Stimulated activated CD8-positive, alpha-beta memory T cell treated with anti-CD3 and anti-CD28 coated beads, Interleukin-7, amount 100 ng/mL, for 4 hours (primary cell): ENCODE measurements around the gene KRTAP9-9.
"Not testable (repeated sequence)": the region's sequence is repeated elsewhere in the genome, so short reads cannot be mapped to it uniquely, and the experiment has no call there.

Experiments
- DNase-seq, 2 donors: peaks; one replicate each; pipeline ENCODE4 v3.0.0-alpha.2; 2020; ENCODE audit warnings: low read depth in 2 of 2

The KRTAP9-9 gene

DNA sequence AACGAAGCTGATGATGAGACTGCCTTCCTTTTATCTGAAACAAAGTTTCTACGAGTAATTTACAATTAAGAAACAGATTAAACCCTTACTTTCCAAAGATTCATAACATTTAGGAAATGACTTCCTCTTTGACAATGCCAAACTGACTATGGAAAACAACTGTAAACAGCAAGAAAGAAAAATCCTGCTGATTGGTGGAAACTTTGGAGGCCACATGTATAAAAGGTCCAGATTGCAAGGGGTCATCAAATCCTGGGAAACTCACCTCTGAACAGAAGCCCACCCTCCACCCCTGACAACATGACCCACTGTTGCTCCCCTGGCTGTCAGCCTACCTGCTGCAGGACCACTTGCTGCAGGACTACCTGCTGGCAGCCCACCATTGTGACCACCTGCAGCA lies 9.9 kb downstream of the KRTAP9-9 start, which contains the start of gene KRTAP9-6:
Gene KRTAP9-6, plus strand, starts transcription at position 301 of the 400 bp plus-strand sequence. Its CDS starts 0 bp downstream, at position 301.
- DNase-seq, result no peak

DNA sequence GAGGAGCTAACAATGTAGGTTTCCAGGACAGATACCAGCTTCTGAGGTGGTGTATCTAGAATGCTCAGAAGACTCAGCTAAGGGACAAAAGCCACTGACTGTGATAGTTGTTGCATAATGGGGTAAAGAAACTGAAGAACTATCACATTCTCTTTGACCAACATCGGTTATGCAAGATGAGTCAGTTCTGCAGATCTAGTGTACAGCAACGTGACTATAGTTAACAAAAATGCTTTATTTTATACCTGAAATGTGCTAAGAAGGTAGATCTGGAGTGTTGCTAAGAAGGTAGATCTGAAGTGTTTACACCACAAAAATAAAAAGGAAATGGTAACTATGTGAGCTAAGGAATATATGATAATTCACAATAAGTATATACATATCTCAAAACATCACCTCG lies 12.5 kb downstream of the KRTAP9-9 start:
- no peak for DNase-seq

DNA sequence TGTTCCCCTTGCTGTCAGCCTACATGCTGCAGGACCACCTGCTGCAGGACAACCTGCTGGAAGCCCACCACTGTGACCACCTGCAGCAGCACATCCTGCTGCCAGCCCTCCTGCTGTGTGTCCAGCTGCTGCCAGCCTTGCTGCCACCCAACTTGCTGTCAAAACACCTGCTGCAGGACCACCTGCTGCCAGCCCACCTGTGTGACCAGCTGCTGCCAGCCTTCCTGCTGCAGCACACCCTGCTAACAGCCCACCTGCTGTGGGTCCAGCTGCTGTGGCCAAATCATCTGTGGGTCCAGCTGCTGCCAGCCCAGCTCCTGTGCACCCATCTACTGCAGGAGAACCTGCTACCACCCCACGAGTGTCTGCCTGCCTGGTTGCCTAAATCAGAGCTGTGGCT lies 16.1 kb downstream of the KRTAP9-9 start:
- DNase-seq, result not testable (repeated sequence)

DNA sequence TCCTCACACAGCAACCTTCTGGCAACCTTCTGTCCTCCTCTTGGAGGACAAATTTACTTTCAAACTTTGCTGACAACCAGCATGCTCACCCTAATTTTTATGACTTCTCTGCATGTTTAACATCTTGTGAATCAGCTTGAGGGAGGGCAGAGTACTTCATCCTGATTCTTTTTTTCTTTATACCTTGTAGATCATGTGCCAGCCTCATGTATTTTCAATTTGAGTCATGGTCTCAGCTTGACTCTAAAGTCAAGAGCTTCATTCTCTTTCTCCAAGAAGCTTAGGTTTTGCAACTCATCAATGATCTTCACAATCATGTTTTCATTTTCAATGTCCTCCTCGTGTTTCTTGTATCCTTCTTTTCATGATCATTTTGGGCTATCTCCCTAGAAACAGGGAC lies 16.7 kb downstream of the KRTAP9-9 start:
- DNase-seq, result no peak

DNA sequence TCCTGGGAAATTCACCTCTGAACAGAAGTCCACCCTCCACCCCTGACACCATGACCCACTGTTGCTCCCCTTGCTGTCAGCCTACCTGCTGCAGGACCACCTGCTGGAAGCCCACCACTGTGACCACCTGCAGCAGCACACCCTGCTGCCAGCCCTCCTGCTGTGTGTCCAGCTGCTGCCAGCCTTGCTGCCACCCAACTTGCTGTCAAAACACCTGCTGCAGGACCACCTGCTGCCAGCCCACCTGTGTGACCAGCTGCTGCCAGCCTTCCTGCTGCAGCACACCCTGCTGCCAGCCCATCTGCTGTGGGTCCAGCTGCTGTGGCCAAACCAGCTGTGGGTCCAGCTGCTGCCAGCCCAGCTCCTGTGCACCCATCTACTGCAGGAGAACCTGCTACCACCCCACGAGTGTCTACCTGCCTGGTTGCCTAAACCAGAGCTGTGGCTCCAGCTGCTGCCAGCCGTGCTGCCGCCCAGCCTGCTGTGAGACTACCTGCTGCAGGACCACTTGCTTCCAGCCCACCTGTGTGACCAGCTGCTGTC lies 20.5 kb downstream of the KRTAP9-9 start, which contains the start of gene KRTAP9-7:
Gene KRTAP9-7, plus strand, starts transcription at position 51 of the 543 bp plus-strand sequence. Its CDS starts 0 bp downstream, at position 51.
- DNase-seq, result not testable (repeated sequence)

DNA sequence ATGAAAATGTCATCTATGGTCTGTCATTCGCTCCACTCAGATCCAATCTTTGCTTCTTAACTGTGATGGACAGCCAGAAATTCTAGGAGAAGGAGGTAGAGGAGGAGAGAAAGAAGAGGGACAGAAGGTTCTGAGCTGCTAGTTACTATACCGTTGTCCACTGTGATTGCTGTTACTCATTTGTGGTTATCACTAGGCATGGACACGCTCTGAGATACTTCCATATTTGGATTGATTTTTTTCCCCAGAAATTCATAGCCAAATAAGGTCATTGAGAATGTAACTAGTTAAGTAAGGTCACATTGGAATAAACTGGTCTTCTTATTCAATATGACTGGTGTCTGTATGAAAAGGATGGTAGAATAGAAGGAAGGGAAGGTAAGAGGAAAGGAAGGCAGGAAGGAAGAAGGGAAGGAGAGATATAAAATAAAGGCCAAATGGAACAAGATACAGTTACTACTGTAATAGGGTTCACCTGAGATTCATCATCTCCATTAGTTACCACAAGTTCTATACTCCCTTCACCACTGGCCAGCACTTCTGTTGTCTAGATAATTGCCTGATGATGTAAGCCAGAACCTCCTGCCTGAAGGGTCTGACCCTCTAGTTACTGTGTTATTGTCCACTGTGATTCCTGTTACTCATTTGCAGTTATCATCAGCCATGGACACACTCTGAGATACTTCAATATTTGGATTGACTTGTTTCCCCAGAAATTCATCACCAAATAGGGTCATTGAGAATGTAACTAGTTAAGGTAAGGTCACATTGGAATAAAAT lies 23.2 kb downstream of the KRTAP9-9 start:
- DNase-seq, result no peak

DNA sequence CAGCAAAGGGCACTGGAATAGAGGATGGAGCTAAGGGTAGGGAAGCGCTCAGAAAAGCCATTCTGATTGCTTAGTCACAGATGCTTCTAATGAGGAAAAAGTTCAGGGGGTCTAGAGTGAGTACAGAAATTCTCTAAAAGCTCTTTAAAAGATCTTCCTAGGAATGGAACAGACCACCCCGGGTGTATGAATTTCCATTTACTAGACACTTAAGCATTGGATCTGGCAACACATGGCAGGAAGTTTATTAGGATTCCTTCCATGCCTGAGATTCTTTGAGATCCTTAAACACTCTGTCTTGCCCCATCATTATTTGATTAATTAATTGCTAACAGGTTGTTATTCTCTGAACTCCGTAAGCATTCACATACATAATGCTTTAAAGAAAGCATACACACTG lies 28.9 kb downstream of the KRTAP9-9 start:
- no peak for DNase-seq

DNA sequence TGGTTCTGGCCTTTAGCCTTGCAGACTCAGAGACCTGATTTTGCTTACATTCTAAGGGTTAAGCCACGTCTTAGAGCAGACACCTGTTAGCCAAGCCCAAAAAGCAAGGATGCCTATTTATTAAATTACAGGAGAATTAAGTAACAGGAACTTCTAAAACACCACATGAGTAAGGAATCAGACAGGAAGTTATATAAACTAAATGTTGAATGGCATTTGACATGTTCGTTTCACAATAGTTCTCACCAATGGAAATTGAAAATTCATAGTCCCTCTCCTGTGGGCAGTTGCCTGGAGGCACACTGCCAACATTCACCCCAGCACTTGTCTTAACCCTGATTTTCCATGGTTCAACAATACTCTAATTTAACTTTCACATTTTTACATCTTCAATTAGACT lies 29.4 kb downstream of the KRTAP9-9 start:
- DNase-seq, result no peak

DNA sequence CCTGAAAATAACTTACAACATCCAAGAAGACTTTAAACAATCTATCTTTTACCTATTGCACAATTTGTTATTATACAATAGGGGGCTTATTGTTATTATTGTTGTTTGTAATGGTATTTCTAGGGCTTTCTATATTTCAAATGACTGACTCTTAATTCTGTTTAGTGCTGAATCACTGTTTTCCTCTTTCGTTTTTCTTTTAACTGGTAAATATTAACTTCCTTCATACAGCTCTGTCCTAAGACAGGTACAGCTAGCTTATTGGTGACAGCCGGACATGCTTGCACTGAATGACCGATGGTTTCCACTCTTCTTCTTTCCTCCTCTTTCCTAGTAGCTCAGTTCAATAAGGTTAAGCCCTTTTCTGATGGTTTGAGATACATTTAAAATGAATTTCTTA lies 31.9 kb downstream of the KRTAP9-9 start:
- no peak for DNase-seq

DNA sequence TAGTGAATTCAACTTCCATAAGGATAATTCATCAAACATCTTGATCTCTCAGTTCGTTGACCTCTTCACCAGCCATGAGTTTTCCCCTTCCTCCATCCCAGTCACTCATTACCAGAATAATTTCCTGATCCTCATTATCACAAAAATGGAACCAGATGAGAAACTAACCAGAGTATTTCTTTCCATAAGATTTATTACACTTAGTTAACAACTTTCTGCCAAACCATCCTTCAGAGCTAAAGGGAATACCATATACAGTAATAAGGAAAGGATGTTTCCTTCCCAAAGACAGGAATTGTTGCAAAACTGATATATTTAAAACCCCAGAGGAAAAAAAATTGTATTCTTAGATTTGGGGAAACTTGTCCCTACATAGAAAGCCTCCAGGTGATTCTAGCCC lies 38.8 kb downstream of the KRTAP9-9 start:
- no peak for DNase-seq

DNA sequence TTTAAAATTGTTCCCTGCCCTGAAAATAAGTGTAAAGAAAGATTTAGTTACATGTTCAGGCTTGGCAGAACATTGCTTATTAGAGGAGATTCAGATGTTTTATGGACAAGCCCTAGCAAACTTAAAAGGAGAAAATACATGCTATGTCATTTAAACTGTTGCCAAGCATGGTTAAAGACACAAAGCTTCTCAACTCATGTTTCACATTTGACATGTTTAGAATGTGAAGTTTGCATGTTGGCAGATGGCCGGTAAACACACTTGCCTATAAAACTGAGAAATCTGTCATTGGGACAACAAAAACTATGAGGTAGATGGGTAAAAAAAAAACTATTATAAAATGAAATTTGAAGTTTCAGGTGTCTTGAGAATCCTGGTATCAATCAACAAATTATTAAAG lies 41.7 kb downstream of the KRTAP9-9 start:
- DNase-seq, result no peak

DNA sequence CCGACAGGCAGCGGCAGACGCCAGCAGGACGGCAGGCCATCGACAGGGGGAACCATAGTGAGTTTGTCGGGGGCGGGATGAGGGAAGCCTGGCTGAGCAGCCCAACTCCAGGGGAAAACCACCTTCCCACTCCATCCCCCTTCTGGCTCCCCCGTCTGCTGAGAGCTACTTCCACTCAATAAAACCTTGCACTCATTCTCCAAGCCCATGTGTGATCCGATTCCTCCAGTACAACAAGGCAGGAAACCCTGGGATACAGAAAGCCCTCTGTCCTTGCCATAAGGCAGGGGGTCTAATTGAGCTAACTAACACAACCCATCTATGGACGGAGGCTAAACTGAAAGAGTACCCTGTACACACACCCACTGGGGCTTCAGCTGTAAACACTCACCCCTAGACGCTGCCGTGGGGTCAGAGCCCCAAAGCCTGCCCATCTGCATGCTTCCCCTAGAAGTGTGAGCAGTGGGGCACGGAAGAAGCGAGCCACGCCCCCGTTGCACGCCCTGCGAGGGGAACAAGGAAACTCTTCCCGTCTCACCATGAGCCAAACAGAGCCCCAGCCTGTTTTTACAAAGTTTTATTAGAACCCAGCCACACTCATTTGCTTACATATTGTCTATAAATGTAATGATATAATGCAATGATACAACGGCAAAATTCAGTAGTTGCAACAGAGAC lies 43.4 kb downstream of the KRTAP9-9 start:
- no peak for DNase-seq

DNA sequence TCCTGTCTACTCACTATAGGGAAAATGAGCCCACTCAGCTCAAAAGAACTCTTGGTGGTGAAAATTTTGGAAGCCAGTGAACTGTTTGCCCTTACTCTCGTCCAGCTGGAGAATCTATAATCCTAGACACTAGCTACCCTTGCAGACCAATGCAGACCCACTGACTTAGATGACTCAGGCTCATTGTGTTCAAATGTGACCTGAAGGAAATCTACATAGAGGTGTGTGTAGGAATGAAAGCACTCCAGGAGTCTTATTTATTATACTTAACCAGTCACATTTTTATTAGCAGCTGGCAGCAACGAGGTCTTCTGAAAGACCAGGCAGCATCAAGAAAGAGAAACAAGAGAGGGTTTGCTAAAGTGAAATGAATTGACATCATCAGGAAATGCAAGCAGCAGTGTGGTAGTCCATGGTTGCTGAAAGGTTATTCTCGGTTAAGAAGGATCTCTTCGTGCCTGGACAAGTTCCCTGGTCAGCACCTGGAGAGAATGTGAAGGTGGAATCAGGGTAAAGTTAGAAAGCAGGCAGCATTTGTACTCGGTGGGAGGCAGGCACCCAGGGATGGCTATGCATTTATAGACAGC lies 46.1 kb downstream of the KRTAP9-9 start:
- DNase-seq, result no peak

DNA sequence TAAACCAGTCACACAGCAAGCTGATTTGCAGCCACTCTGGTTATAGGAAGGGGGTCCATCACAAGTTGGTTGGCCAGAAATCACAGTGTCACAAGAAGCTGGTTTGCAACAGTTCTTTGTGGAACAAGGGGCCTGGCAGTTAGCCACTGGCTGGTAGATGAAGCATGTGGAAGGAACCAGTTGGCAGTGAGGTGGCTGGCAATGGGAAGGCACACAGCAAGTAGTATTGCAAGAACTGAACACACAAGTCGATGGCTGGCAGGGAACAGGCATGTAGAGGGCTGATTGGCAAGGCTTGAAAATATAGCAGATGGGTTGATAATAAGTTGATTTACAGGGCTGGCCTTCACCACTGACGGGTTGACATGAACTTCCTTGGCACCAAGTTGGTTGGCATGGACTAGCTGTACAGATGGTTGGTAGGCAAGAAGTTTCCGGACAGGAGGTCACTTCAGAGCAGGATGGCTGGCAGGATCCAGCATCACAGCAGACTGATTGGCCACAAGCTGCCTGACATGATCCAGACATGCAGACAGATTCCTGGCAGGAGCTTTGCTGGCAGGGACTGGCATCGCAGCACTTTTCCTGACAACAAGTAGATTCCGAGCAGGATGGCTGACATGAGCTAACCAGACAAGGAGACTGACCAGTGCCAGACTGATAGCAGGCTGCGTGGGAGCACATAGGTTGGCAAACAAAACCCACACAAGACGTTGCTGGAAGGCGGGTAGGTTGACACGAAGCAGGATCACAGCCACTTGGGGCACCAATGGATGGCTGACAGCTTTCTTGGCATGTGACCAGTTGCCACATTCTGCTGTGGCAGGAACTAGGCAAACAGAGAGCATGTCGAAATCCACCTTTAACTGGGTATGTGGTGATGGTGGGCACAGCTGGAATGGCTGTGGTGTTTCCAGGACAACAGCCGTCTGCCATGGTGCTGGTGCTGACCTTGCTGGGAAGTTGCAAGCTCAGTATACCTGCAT lies 47.0 kb downstream of the KRTAP9-9 start, which contains the start of gene KRTAP29-1:
Gene KRTAP29-1, minus strand, starts transcription at position 936 of the 986 bp plus-strand sequence. Its CDS starts 0 bp downstream, at position 936.
- DNase-seq, result no peak

DNA sequence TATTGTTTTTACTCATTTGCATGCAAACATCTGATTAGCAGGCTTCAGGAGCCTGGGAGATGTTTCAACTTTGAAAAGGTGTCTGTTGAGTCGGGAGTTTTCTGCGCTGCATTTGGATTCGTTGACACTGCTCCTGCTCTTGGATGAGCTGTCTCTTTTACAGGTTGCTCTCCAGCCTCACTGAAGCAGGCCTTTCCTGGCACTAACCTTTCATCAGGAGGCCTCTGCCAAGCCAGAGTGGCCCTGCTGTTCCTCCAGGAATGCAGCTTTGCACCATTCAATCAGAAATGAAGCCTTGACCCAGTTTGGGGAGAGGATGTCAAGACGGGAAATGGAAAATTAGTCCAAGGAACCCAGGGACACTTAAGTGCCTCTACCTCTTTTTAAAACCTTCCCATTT lies 47.8 kb downstream of the KRTAP9-9 start:
- DNase-seq, result no peak

DNA sequence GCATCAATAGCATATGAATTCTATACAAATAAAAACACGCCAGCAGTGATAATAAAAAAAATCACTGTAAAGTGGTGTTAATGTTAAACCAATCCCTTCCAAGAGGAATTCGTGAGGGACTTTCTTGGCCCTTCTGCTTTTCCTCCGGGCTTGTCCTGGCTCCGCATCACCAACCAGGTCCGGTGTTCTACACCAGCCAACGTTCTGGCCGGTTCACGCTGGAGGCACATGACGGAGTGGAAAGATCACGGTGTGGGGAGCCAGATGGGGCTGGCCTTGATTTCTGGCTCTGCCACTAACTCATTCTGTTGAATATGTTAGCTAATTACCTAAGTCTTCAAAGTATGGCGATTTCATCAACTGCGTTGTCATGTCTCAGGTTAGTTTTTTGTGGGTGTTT lies 48.9 kb downstream of the KRTAP9-9 start:
- DNase-seq, result no peak
